MCF 10A (cell line): Measurements from ENCODE around the gene PTP4A1. TPM values are rescaled to one million over a fixed set of nuclear protein-coding genes. Genes with fewer than 3 reads are reported as not detected.
A peak's percentile ranks its signal among the peaks of the same experiment; 100 is the strongest.
"Not testable (repeated sequence)": the region's sequence is repeated elsewhere in the genome, so short reads cannot be mapped to it uniquely, and the experiment has no call there.

Source experiments
- Bru-seq: library from RNA; stranded (reverse); fragments of 400-500 nt; gene quantifications from one replicate; lab custom pipeline; 2021; lab: Mats Ljungman, UMichigan
- BruChase-seq, 2 experiments: library from RNA; stranded (reverse); fragments of 400-500 nt; gene quantifications; one replicate each; lab custom pipeline; 2021; lab: Mats Ljungman, UMichigan
- BruUV-seq: library from RNA; stranded (reverse); fragments of 400-500 nt; replicated peaks from 2 replicates; lab custom pipeline; 2021; lab: Mats Ljungman, UMichigan
- CTCF ChIA-PET: fragments of 300-600 bp; sonication (Branson Sonifier 250); formaldehyde crosslinking; extraction: SDS; loops from one replicate; lab custom pipeline; 2021; ENCODE audit warnings: antibody characterized with exemption, inconsistent platforms; lab: Yijun Ruan, JAX
- POLR2A ChIA-PET: fragments of 300-600, 350-650 bp; sonication (Branson Sonifier 250); formaldehyde crosslinking; extraction: SDS; loops from one replicate; lab custom pipeline; 2020; ENCODE audit warnings: antibody characterized with exemption, inconsistent platforms; lab: Yijun Ruan, JAX
- DNase-seq: peaks from one replicate; pipeline ENCODE4 v3.0.0-alpha.2; 2018; ENCODE audit not compliant: unreplicated experiment
- H3K27ac Mint-ChIP-seq: one replicate; pipeline ENCODE4 v1.8.0; 2022; ENCODE audit warnings: mild to moderate bottlenecking, low read depth, mixed read lengths; ENCODE audit not compliant: unreplicated experiment
- H3K27me3 Mint-ChIP-seq: one replicate; pipeline ENCODE4 v1.8.0; 2022; ENCODE audit warnings: mixed read lengths; ENCODE audit not compliant: insufficient read depth, unreplicated experiment
- H3K36me3 Mint-ChIP-seq: one replicate; pipeline ENCODE4 v1.8.0; 2022; ENCODE audit warnings: mild to moderate bottlenecking, moderate library complexity, mixed read lengths; ENCODE audit not compliant: insufficient read depth, unreplicated experiment
- H3K4me1 Mint-ChIP-seq: one replicate; pipeline ENCODE4 v1.8.0; 2022; ENCODE audit warnings: mixed read lengths; ENCODE audit not compliant: insufficient read depth, unreplicated experiment
- H3K4me3 Mint-ChIP-seq: one replicate; pipeline ENCODE4 v1.8.0; 2022; ENCODE audit warnings: mild to moderate bottlenecking, moderate library complexity, mixed read lengths; ENCODE audit not compliant: unreplicated experiment
- H3K9me3 Mint-ChIP-seq: one replicate; pipeline ENCODE4 v1.8.0; 2022; ENCODE audit warnings: mixed read lengths; ENCODE audit not compliant: unreplicated experiment
- CTCF ChIP-seq: fragments of 200-600 bp; IDR thresholded peaks from one replicate; pipeline ENCODE4 v1.8.0; 2022; ENCODE audit warnings: antibody characterized with exemption, mild to moderate bottlenecking; ENCODE audit not compliant: unreplicated experiment
- intact Hi-C: fragments of 100-400 bp; cut with micrococcal nuclease; formaldehyde crosslinking; loops from 2 replicates; pipeline ENCODE4 v1.14.1; 2022
- long read RNA-seq: library from polyadenylated mRNA; stranded (forward); transcript quantifications from one replicate; pipeline ENCODE4 v2.0.0, GENCODE V29; 2022
- total RNA-seq: library from RNA; stranded (reverse); gene quantifications from 2 replicates; pipeline ENCODE4 v1.2.3, GENCODE V29; 2022

PTP4A1 gene
- total RNA-seq, result 239 and 382 TPM in 2 replicates
- Bru-seq, nascent RNA, result percentile 78 among the genes with signal in this experiment
- percentile 71 among the genes with signal in this experiment for BruChase-seq, experiment 1, labeled RNA remaining after a 6-hour chase
- percentile 70 among the genes with signal in this experiment for BruChase-seq, experiment 2, labeled RNA remaining after a 2-hour chase
- long read RNA-seq, transcript PTP4A1-203 (5 exons, 2,203 nt), result major isoform, 11 of 20 reads
- long read RNA-seq, partial matches to known transcripts, result 4 of 20 reads
- long read RNA-seq, other reads (novel, unspliced or antisense), result 5 of 20 reads

- DNase-seq, result peak; percentile 97
- no peaks in the 10 kb centered on the region for H3K27me3 Mint-ChIP-seq
- peaks cover 26% of the 10 kb centered on the region for H3K36me3 Mint-ChIP-seq
- intact Hi-C loops, result loop anchor here (1.0 to 5.0 kb wide), 3 partner anchors 45 to 265 kb away; no protein-coding TSS in a partner anchor
- H3K4me1 Mint-ChIP-seq, result peaks cover 8% of the 10 kb centered on the region
- peak within 1 kb of the TSS; percentile 88 for H3K4me3 Mint-ChIP-seq
- no TSS peak for BruUV-seq
- peak within 1 kb of the TSS; percentile 96 for H3K27ac Mint-ChIP-seq
- CTCF ChIA-PET, result interaction anchor here (2.6 kb wide), 1 partner anchor 219 kb away, joined by 15 read pairs; no protein-coding TSS in a partner anchor
- no peak for TF ChIP-seq CTCF
- no peaks in the 10 kb centered on the region for H3K9me3 Mint-ChIP-seq
- POLR2A ChIA-PET, result interaction anchor here (1.0 to 4.7 kb wide), 9 partner anchors 17 to 232 kb away, joined by 3 to 41 read pairs (median 11); partner anchors contain the start of gene PHF3
Measured at GRCh38 chr6:63572044-63572746, at the start of gene PTP4A1, which contains the start of gene LOC128125822. Gene PTP4A1, plus strand, starts transcription at chr6:63572480. Its CDS starts 4,401 bp downstream, at chr6:63576881. Gene LOC128125822, plus strand, starts transcription at chr6:63572480.

GRCh38 chr6:63522911-63523287 is 49.4 kb upstream of the PTP4A1 start:
- ChIA-PET POLR2A (interaction anchor here (0.5 to 1.6 kb wide), 5 partner anchors 10 to 51 kb away, joined by 3 to 5 read pairs (median 4); no protein-coding TSS in a partner anchor), CTCF (interaction anchor here (0.7 kb wide), 2 partner anchors 10 to 170 kb away, joined by 3 to 4 read pairs; no protein-coding TSS in a partner anchor)
- Mint-ChIP-seq H3K4me1 (peaks cover 17% of the 10 kb centered on the region), H3K27ac (peak overlapping the region; percentile 6)
- BruUV-seq, DNase-seq, H3K4me3 Mint-ChIP-seq, H3K36me3 Mint-ChIP-seq, H3K9me3 Mint-ChIP-seq, H3K27me3 Mint-ChIP-seq, intact Hi-C loops: not testable (repeated sequence)

GRCh38 chr6:63523630-63524029 is 48.6 kb upstream of the PTP4A1 start:
- Mint-ChIP-seq H3K36me3 (no peaks in the 10 kb centered on the region), H3K4me3 (no peak overlapping the region), H3K9me3 (no peaks in the 10 kb centered on the region), H3K4me1 (peaks cover 19% of the 10 kb centered on the region), H3K27ac (no peak overlapping the region), H3K27me3 (no peaks in the 10 kb centered on the region)
- TF ChIP-seq CTCF, result no peak
- intact Hi-C loops, result no loop called here
- POLR2A ChIA-PET, result interaction anchor here (1.0 to 1.6 kb wide), 3 partner anchors 14 to 238 kb away, joined by 3 to 5 read pairs (median 4); no protein-coding TSS in a partner anchor
- no peak for DNase-seq
- BruUV-seq, result no TSS peak
- CTCF ChIA-PET, result interaction anchor here (0.6 to 0.7 kb wide), 2 partner anchors 171 to 415 kb away, joined by 3 read pairs; no protein-coding TSS in a partner anchor

GRCh38 chr6:63525186-63525878 is 46.9 kb upstream of the PTP4A1 start:
- H3K27ac Mint-ChIP-seq, result no peak overlapping the region
- CTCF ChIA-PET, result interaction anchor here (1.2 to 1.6 kb wide), 2 partner anchors 8 to 173 kb away, joined by 3 to 4 read pairs; no protein-coding TSS in a partner anchor
- peaks cover 25% of the 10 kb centered on the region for H3K4me1 Mint-ChIP-seq
- intact Hi-C loops, result no loop called here
- DNase-seq, result no peak
- H3K9me3 Mint-ChIP-seq, result no peaks in the 10 kb centered on the region
- BruUV-seq, result no TSS peak
- POLR2A ChIA-PET, result interaction anchor here (0.9 to 5.7 kb wide), 5 partner anchors 10 to 110 kb away, joined by 3 to 30 read pairs (median 5); partner anchors contain the start of gene PHF3
- H3K27me3 Mint-ChIP-seq, result no peaks in the 10 kb centered on the region
- peaks cover 6% of the 10 kb centered on the region for H3K36me3 Mint-ChIP-seq
- H3K4me3 Mint-ChIP-seq, result no peak overlapping the region
- no peak for TF ChIP-seq CTCF
